Stimulated activated CD8-positive, alpha-beta memory T cell treated with anti-CD3 and anti-CD28 coated beads, Interleukin-7, amount 100 ng/mL, for 24 hours (primary cell): ENCODE results near the gene LRRN2.
"Not testable (repeated sequence)": the region's sequence is repeated elsewhere in the genome, so short reads cannot be mapped to it uniquely, and the experiment has no call there.

Experiments
- DNase-seq: peaks from one replicate; pipeline ENCODE4 v3.0.0-alpha.2; 2020; ENCODE audit warnings: low read depth

LRRN2 gene

DNA sequence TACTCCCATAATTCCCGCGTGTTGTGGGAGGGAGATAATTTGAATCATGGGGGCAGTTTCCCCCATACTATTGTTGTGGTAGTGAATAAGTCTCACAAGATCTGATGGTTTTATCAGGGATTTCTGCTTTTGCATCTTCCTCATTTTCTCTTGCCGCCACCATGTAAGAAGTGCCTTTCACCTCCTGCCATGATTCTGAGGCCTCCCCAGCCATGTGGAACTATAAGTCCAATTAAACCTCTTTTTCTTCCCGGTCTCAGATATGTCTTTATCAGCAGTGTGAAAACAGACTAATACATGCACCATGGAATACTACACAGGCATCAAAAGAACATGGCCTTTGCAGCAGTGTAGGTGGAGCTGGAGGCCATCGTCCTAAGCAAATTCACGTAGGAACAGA, 56.1 kb downstream of the LRRN2 start:
- DNase-seq: not testable (repeated sequence)

DNA sequence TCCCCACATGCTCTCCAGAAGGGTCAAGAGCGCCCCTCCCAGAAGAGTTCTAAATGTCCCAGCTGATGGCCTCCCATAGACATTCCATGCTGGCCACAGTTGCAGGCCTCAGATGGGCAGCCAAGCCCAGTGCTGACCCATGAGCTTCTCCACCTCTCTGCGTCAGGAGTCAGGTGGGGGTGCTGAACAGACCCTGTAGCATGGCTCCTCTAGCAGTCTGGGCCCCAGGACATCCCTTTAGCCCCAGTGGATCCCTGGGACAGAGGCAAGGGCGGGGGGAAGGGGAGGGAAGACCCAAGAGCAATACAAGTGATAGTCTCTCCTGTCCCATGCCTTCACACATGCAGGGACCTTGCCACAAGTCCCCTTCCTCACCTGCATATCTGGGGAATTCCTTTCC, 56.7 kb downstream of the LRRN2 start:
- DNase-seq: no peak

DNA sequence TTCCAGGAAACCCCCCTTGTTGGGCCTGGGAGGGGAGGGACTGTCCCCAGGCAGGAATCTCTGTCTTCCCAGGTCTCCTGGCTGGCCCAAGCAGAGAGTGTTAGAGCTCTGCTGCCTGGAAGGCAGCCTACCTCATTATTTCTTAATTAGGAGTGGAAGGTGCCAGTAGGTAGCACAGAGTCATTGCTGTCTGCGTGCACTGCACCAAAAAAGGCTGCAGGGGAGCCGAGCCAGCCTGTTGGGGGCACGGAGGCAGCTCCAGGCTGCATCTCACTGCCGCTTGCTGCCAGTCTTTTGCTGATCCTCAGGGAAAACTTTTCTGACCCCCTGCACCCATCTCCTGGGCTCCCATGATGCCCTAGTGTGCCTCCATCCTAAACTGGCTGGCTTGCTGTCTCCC, 58.1 kb downstream of the LRRN2 start:
- no peak for DNase-seq

DNA sequence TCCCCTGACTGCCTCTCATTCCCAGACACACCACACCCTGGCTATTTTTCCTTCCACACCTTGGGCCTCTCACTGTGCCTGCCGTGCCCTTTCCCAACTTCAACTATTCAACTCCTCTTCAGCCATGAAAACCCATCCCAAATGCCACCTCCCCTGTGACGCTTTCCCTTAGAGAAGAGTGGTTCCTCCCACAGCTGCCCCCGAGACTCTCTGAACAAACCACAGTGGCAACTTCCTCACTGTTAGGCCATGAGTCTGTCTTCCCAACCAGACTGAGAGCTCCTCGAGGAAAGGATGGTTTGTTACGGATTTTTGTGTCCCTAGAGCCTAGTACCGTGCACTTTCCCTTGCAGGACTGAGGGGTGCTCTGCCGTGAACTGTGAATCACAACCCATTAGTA, 59.2 kb downstream of the LRRN2 start:
- DNase-seq: no peak

DNA sequence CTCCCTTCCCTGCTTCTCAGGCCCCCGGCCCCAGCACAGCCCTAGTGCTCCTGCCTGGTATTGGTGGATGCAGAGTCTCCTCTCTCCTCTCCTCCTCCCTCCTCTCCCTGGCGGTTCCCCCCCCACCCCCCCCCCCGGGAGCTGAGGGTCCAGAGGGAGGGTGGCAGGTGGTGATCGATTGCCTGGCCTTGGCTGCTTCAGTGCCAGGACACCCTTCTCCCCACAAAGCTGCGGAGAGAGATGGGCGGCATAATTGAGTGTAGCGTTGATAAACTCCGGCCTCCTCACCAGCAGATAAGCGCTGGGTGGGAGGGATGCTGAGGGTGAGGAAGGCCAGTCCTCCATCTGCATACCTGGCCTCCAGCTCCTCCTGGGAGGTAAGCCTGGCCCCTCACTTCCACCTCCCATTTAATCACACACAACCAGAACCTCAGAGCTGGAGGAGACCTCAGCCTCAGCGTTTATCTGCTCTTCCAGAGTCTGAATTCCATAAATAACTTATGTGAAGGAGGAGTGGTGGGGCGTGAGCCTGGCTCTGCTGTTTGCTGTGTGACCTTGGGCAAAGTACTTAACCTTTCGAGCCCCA, 60.8 kb downstream of the LRRN2 start:
- no peak for DNase-seq

DNA sequence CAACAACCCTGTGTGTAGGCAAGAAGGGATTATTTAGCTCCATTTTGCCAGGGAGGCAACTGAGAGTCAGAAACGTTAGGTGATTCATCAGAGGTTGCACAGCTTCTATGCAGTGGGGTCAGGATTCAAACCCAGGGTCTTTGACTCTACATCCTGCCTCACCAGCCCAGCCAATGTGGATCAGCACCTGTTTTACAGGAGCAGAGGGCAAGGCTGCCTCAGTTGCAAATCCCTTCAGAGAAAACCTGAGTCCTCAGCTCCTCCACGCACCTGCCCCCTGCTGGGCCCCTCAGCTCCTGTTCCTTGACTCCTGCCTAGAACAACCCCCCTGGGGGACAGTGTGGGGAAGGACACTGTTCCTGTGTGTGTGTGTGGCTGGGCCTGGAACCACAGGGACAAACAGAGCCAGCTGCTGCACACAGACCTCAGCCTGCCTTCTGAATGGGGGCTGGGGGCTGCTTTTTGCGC, 61.6 kb downstream of the LRRN2 start:
- DNase-seq: no peak

DNA sequence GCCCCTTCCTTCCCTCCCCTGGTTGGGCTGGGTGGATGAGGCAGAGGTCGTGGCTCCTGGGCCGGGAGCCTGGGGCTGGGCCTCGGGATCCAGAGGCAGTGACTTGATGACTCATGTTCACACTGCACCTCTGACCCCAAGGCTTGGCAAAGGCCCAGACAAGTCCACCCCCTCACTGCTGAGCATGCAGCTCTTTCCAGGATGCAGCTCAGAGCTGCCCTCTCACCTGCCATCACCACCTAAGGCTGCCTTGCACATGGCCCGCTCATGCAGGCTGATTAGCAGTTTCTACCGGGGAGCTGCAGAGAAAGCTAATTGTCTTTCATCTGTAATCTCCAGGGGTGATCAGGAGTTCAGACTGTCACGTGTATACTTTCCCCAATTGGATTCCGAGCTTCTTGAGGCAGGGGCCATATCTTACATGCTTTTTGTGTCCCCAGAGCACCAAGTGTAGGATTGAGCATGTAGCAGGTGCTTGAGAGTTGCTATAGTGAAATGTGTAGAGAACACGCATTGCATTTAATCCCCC, 62.1 kb downstream of the LRRN2 start:
- no peak for DNase-seq

DNA sequence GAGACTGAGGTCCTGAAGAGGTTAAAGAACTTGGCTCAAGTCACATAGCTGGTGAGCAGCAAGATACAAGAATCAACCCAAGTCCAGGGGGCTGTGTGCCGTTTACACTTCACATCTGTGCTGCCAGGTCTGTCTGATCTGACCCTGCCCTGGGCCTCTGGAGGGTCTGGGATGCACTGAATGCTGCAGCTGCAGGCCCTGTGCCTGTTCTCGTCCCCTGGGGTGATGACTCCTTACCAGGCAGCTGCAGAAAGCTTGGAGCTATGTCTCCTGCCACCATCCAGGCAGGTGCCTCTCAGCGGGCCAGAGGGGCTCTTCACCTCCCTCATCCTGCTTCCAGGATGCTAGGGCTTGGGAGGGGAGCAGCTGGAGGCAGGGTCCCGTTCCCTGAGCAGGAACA, 63.5 kb downstream of the LRRN2 start:
- no peak for DNase-seq

DNA sequence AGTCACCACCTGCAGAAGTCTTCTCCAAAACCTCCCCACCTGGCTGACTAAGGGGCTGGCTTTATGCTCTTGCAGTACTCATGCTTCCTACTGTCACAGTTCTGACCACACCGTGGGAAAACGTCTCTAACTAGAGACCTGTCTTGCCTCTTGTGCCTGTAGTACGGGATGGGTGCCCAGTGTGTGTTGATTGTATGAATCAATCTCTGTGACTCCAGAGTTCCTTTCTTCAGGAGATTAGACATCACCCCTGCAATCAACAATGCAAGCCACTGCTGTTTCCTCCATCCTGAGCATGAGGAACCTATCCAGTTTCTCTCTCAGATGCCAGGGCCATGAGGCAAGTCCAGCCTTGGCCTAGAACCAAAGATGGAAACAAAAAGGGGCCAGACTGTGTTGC, 64.1 kb downstream of the LRRN2 start:
- no peak for DNase-seq

DNA sequence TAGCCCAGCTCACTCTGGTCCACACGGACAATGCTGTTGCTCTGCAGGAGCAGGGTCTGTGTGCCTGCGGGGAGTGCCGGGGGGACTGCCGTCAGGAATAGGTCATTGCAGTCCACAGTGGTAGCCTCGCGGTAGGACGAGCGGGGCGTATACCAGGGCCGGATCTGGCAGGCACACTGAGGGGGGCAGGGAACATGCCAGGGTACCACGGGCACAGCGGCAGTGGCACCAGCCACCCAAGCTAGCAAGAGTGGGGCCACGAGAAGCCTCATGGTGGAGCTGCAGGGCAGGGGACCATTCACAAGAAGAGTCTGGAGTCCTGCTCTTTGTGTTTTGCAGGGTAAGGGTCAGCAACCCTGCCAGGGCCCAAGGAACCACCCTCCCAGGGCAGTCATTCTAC, 65.8 kb downstream of the LRRN2 start:
- no peak for DNase-seq

DNA sequence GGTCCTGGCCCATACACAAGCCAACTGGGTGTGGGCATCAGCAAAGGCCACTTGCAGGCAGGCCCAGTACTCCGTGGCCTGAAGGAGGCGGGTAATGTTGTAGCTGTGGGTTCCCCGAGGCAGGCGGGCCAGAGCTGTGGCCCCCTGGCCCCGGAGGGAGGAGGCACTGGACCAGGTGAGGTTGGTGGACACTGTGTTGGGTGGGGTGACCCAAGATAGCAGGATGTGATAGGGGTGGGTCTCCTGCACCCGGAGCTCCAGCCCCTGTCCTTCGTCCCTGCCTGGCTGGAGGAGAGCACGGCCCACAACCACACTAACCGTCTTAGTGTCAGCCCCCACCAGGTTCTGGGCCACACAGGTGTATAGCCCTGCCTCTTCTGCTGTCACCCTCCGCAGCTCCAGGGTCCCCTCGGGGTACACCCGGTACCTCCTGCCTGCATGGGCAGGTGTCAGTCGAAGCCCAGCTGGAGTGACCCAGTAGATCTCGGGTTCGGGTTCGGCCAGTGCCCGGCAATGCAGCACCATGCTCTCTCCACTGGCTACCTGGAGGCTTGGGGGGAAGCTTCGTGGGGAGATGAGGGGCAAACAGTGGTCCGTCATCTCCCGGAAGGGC, 67.3 kb downstream of the LRRN2 start:
- DNase-seq: no peak

DNA sequence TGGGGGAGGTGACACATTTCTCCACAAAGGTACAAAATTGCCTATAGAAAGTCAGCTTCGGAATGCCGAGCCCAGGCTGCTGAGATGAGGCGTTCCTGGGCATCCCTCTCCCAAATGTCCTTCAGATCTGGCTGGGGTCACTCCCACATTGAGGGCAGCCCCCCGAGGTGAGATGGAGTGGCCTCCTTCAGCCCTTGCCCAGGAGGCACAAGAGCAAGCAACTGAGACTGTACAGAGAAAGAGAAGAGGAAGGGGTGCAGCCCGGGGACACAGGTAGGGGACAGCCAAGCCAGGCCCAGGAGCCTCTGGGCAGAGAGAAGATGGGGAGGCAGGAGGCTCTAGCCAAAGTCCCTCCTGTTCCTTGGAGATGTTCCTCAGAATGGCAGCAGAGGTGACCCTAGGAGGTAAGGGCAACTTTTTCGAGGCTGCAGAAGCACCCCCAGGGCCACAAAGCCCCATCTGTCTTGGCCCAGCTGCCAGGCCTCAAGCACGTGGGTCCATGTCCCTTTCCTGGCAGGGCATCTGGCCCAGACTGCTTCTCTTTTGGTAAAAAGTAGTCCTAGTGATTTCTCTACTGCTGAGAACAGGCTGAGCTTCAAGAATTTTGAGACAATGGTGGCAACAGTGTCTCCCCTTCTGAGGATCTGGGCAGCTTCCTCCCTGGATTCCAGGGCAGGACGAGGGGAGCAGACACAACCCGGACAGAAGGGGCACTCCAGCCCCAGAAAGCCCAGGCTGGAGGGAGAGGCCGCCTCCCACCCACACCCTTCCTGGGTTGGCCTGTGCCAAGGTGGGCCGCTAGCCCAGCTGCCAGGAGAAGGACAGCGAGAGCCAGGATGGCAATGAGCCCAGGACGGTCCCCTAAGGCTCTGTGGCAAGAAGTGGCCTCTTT, 68.0 kb downstream of the LRRN2 start:
- no peak for DNase-seq

DNA sequence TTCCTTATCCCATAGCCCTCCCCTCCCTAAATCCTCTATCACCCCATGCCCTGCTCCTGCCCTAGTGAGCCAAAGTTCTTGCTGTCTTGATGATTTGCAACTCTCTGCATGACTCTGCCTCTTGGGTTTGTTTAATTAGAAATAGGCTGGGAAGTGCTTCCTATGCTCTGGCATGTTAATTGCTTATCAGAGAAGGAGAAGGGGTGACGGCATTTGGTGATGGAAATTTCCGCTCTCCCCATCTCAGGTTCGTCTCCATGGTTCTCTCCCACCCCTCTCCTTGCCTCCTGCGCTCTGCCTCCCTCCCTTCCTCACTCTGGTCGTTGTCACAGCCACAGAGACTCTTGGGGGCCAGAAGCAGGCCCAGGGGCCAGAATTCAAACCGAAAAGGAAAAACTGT, 68.9 kb downstream of the LRRN2 start:
- no peak for DNase-seq

DNA sequence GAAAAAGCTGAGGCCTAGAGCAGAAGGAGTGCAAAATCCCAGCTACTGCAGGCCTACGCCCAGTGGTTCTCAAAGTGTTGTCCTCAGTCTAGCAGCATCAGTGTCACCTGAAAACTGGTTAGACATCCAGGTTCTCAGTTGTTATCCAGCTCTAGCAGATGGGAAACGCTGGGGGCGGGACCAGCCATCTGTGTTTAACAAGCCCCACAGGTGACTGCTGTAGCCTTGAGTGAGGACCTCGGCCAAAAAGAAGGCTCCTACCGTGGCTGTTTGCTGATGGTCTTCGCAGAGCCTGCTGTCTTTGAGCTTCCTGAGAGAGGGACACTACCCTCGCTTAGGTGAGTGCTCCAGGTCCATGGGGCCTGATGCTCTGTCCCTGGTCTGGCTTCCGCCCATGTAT, 69.7 kb downstream of the LRRN2 start:
- no peak for DNase-seq

DNA sequence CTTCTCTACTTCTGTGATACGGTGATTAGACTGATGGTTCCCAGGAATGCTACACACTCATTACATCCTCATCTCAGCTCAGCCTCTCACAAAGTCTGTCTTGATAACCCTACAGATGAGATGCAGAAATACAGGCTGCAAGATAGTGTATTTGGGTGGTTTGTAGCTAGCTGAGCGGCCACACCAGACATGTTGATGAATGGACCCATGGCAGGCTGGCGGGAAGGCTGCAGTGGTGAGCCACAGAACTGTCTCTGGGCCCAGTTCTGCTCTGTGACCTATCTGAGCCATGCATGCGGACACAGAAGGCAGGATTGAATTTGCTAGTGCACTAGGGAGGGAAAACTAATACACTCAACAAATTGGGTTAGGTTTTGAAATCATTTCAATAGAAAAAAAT, 71.9 kb downstream of the LRRN2 start:
- DNase-seq: no peak

DNA sequence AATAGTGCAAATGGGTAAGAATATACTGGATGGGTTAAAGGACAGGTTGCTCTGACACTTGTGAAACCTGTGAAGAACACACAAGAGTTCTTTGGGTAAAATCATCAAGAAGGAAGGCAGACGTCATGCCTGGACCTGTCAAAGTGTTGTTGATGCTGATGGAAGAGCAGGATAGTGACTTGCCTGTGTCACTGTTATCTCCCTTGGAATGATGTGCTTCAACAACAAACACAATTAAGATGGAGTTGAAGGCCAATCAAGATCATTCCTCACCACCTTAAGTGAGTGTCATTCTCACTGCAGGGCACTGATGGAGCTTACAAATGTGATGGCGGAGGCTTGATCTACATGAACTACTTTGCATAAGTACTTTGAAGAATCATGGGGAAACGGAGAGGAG, 73.2 kb downstream of the LRRN2 start:
- no peak for DNase-seq

DNA sequence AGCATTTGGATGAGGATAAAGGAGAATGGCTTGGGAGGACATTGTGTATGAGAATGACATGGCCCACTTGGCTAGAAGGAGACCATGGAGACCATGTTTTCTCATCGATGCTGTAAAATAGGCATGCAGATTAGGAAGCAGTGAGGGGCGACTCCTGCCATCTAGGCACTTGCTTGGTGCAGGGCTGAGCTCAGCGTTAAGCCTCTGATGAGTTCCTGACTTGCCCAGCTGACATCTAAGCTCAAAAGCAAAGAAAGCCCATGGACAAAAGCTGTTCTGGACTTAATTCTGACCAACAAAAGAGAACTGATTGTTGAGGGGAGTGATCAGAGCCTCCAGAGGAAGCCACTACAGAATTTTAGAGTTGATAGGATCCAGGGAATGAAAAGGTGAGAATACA, 74.5 kb downstream of the LRRN2 start:
- no peak for DNase-seq

DNA sequence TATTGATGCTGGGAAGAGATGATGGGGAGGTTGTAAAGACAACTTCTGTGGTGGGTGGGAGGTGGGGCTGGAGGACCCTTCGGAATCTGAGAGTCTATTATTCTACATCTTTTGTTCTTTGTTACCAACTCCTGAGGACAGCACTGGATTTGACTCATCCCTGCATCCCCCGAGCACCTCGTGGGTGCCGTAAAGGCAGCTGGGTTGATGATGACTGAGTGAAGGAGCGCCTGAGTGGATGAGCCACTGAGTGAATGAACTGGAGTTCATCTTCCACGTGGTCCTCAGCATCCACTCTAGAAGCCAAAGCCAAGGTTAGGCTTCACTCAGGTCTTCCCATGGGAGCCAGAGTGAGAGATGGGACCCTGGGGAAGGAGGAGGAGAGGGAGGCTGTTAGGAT, 77.6 kb downstream of the LRRN2 start:
- no peak for DNase-seq

DNA sequence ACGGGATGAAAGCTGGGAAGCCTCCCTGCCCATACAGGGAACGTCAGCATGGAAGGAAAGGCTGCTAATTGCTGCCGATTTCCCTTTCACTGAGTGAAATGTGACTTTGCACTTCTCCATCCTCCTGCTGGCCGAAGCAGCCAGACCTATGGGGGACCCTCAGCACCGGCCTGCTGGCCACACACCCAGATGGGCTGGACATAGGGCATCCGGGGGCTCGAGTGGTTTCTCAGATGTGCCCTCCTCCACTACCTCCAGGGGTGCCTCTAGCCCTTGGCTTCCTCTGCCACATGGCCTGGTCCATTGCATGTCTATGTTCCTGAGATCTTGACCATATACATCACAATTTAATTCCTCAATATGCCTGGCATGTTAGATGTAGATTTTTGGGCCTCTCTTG, 79.7 kb downstream of the LRRN2 start:
- DNase-seq: no peak

DNA sequence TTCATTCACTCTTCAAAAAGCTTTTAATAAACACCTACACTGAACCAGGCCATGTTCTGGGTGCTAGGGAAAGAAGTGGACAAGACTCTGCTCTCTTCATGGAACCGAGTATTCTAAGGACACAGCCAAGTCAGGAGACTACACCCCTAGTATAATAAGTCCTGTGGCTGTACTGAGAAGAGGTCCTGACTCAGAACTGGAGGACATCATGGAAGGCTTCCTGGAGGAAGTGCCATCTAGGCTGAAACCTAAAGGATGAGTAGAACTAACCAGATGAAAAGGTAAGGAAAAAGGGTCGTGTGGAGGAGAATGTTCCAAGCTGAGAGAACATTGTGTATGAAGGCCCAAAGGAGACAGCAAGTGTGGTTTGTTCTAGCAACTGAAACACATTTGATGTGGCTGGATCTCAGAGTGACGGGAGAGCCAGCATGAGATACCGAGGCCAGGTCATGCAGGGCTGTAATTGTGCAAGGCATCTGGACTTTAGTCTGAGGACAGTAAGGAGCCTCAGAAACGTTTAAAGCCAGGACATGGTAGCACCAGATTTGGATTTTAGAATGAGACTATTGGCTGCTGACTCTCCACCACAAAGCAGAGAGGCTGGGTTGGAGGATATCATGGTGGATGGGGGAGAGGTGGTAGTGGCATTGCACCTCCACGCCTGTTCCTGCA, 82.5 kb downstream of the LRRN2 start:
- no peak for DNase-seq

DNA sequence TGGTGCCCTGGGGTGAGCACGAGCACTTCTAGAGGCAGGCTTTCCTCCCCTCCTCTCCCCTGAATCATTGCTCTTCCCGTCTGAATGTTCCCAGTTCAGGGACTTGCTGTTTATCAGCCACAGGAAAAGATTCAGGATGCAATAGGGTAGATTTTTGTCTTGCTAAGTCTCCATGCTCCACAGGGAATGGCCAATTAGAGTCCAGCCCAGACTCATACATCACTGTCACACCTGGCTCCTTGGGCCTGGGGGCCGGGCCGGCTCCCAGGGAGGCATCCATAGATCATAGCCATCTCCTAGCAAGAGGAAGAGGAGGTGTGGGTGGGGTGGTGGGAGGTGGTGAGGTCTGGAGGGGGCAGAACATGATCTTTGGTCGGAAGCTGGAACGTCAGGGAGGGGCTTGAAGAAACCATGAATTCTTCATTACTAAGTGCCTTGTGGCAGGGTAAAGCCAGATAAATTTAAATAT, 83.4 kb downstream of the LRRN2 start:
- DNase-seq: no peak

DNA sequence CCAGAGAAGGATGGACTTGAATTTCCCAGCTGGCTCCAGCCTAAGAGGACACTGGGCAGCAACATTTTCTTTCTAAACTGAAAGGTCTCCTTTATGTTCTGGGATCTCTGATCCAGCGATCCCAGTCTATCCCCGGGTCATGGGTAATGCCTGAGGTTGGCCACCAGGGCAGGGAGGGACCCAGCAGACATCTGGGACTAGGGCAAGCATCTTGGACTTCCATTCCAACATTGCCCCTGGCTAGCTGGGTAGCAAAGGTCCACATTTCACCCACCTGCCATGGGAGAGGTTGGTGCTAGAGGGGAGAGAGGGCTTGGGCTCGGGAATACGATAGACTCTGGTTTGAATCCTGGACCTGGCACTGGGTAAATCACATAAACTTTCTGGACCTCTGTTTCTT, 84.6 kb downstream of the LRRN2 start:
- no peak for DNase-seq
